ENCODE results near the gene TRAF1.

DNA sequence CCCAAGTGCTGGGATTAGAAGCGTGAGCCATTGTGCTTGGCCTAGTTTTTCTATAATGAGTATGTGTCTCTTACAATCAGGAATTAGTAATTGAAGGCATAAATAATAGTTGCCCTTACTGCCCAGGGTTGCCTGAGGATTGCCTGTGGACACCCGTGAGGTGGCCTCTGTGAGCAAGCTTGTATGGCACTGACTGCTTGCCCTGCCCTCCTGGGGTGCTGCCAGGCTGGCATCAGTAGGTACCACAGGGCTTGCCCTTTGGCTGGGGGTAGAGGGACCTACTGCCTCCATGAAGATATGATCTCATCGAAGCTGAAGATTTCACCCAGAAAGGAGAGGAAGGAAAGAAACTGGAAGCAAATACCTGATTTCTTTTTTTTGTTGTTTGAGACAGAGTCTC, 25.8 kb downstream of the TRAF1 start:
- TF ChIP-seq POLR2AphosphoS5 (IDR thresholded peaks at IDR 0.05; ENCODE audit: low read depth, low read length) (no peak; the same call in 1 of the 2 replicates), POLR2A (IDR thresholded peaks at IDR 0.05; ENCODE audit: low read depth, low read length) (no peak; the same call in 1 of the 2 replicates), TAF1 (IDR thresholded peaks at IDR 0.05; ENCODE audit: borderline replicate concordance, low read depth, low read length) (no peak)
